ENCODE results near the gene TMEM164.

Gene TMEM164

DNA sequence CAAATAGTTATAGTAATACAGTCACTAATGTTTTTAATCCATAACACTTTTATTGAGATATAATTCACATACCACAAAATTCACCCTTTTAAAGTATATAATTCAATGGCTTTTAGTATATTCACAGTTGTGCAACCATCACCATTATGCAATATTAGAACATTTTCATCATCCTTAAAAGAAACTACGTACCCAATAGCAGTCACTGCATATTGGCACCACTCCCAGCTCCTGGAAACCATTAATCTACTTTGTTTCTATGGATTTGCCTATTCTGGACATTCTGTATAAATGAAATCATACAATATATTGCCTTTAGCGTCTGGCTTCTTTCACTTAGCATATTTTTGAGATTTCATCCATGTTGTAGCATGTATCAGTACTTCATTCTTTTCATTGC, 215.7 kb downstream of the TMEM164 start:
- DNase-seq (ENCODE audit: low read depth, low spot score), result no peak
- no peak overlapping the region for H3K4me3 ChIP-seq (ENCODE audit: low read length)

DNA sequence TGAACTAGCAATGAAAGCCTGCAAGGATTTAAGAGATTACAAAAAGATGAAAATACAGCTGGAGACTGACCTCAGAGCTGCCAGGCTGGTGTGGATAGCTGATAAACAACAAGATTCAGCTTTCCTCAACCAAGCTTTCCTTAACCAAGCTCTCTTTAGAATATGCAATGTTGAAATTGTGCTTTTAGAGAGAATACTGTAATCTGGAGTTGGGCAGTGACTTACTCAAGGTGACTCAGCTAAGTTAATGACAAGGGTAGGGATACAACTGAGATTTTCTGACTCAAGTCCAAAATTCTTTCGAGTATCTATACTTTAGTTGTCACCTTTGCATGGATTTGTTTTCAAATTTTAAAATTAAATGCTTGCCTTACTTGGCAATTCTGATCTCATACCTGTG, 217.0 kb downstream of the TMEM164 start:
- DNase-seq (ENCODE audit: low read depth, low spot score), result no peak
- no peak overlapping the region for H3K4me3 ChIP-seq (ENCODE audit: low read length)

DNA sequence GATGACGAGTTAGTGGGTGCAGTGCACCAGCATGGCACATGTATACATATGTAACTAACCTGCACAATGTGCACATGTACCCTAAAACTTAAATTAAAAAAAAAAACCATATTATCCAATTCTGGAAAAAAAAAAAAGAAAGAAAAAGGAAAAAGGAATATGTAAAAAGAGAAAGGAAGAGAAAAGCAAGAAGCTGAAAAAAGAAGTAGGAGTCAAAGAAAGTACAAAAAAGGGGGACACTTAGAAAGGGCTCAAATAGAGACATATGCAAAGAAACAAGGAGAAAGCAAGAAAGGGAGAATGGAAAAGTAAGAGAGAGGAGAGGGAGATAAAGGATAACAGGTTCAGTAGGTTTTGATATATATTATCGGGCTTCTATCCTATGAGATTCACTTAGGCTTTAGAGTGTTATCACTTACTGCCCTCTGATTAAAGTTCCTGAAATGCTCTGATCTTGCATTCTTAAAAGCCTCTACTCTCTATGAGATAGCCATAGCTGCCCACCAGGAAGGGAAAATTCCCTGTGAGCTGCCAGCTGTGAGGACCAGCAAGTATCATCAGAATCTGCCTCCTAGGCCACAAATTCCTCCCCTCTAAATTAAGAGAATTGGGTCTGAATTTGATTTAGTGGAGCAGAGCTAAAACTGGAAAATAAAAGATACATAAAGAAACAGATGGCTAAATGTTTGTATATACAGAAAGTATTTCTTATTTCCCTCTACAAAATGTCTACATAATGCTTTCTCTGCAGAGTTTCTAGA, 219.8 kb downstream of the TMEM164 start:
- no peak overlapping the region for H3K4me3 ChIP-seq (ENCODE audit: low read length)
- no peak for DNase-seq (ENCODE audit: low read depth, low spot score)

DNA sequence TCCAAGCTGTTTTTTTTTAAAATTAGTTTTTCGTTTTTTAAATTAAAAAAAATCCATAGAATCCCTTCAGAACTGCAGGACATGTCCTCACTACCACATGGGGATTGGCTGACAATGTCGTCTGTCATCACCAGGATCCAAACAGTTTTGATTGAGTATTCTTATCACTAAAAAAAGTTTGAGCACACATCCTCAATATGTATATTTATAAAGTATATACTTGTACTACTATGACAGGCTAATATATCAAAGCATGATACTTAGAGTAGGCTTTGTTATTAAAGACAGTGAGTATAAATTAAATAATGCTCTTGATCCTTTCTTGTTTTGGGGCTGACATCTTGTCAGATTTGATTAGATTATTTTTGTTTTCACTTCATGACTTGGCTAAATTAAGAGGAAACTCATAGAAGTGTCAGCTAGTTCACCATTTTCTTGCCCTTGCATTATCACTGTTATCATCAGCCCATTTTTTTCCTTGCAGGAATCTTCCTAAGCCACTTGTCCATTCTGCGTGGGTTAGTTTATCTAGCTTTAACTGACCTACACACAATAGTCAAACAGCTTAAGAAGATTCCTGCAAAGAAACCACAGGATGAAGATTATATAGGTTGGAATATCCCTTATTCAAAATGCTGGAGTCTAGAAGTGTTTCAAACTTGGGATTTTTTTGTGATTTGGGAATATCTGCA, 222.2 kb downstream of the TMEM164 start:
- DNase-seq (ENCODE audit: low read depth, low spot score), result no peak
- H3K4me3 ChIP-seq (ENCODE audit: low read length), result no peak overlapping the region

DNA sequence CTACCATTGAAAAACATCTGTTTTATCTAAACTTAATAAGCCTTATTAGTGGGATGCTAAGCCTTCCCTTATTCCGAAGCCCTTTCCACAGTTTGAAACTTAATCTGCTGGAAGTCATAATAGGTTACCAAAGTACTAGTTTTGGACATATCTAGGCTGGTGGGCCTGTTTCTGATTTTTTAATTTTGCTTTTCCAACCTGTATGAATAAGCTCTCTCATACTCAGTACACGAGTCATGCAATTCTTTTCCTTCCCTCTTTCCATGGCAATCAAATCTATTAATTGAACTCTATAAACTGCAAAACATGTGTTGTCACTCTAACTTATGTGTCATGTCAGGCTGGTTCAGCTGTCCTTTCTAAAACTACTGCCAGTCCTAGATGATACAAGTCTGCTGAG, 224.0 kb downstream of the TMEM164 start:
- H3K4me3 ChIP-seq (ENCODE audit: low read length), result no peak overlapping the region
- DNase-seq (ENCODE audit: low read depth, low spot score), result no peak

Data from Jurkat, Clone E6-1 (cell line).